Myocyte (in vitro differentiated cells): ENCODE results near the gene EIF3B. TPM values are rescaled to one million over a fixed set of nuclear protein-coding genes. Genes with fewer than 3 reads are reported as not detected.
"Not testable (repeated sequence)": the region's sequence is repeated elsewhere in the genome, so short reads cannot be mapped to it uniquely, and the experiment has no call there.

Experiments
- DNase-seq: peaks from one replicate; pipeline ENCODE4 v3.0.0-alpha.2; 2012; ENCODE audit warnings: low read depth
- polyA plus RNA-seq: library from polyadenylated mRNA; unstranded; fragments of >200 nt; gene quantifications from one replicate; pipeline ENCODE4 v1.2.1, GENCODE V29; 2012; ENCODE audit warnings: missing spikeins
- total RNA-seq: library from RNA; depleted of rRNA; stranded (reverse); fragments of >200 nt; gene quantifications from 2 replicates; pipeline ENCODE4 v1.2.3, GENCODE V29; 2014

Gene EIF3B
- 226 and 236 TPM in 2 replicates for total RNA-seq
- polyA plus RNA-seq = 168 TPM

DNA sequence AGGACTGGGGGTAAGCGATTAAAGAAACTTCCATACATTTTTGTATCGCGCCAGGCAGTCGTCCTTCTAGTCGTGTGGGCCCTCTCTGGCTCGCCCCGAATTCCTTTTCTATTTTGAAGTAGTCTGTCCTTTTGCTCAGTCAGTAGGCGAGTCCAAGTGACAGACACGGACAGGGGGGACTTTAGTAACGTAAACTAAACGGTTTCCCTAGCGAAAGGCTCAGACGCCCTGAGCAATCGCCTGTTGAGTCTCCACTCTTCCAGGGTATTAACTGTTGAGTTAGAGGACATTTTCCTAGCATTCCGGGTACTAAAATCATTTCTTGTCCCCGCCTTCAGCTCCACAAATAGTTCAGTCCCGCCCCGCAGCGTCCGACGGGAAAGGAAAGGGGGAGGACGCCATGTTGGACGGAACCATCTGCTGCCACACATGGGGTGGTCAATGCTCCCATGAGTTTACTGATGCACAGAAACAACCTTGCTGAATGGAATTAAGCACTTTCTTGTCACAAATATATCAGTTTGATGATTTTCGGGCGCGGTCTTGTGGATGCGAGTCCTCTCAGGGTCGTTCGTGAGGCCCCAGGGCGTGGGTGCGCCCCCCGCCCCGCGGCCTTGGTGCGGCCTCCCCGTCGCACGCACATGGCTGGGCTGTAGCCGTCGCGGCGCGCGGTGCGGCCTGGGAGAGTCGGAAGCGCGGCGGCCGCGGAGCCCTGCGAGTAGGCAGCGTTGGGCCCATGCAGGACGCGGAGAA lies at the start of gene EIF3B:
Gene EIF3B (plus strand): TSS at position 642 of the 753 bp plus-strand sequence. CDS start 95 bp downstream, at position 737.
- peak; percentile 98 for DNase-seq

DNA sequence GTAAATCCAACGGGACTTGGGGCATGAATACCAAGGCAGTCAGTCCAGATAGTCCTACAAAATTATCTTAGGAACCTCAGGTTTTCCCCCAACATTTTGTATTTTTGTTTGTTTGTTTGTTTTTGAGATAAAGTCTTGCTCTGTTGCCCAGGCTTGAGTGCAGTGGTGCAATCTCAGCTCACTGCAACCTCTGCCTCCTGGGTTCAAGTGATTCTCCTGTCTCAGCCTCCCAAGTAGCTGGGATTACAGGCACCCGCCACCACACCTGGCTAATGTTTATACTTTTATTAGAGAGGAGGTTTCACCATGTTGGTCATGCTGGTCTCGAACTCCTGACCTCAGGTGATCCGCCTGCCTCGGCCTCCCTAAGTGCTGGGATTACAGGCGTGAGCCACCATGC lies 49.4 kb upstream of the EIF3B start:
- DNase-seq = not testable (repeated sequence)

DNA sequence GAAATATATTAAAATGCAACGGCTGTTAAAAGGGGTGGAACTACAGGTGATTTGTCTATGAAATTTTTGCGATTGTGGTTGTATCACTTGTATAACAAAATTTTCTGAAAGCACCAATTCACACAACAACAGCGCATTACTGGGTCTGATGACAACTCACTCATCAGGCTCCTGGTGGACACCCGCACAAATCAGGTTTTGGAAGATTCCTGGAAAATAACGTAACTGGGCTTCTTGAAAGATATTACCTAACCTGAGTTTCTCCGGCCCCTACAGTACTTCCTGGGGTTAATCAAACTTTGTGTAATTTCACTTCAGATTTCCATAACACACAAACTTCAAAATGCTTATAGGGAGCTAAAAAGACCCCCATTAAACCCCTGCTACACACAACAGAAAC lies 47.9 kb upstream of the EIF3B start:
- DNase-seq = no peak

DNA sequence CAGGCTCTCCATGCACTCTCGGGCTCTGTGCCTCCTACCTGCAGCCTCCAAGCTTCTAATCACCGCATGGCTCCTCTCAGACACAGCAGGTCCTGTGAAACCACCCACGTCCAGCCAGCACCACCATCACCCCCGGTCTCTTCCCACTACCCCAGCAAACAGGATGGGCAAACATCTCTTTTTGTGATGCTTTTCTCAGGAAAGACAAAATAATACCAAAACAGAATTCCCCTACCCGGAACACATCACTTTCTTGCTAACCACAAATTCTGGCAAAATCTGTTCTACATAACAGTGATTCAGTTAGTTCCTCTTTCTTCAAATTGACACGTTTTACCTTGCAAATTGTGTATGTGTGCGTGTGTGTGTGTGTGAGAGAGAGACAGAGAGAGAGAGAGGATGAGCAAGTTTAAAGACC lies 46.9 kb upstream of the EIF3B start:
- no peak for DNase-seq

DNA sequence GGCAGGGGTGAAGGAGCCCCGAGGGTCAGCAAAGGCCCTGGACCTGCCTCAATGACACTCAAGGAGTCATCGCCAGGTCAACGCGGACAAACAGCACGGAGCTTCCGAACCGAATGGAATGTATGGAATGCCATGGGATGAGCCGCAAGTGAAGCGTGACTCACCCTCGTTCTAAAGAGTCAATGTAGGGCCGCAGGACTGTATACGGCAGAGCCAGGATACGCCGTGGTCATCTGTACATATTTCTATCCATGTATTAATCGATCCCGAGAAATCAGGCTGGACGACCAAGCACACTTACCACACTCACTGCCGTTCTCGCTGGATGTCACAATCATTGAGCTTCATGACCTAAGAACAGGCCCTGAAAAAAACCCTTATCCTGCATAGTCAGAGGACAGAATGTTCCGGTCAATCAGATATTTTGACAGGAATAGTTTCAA lies 44.7 kb upstream of the EIF3B start:
- DNase-seq = peak; percentile 18

DNA sequence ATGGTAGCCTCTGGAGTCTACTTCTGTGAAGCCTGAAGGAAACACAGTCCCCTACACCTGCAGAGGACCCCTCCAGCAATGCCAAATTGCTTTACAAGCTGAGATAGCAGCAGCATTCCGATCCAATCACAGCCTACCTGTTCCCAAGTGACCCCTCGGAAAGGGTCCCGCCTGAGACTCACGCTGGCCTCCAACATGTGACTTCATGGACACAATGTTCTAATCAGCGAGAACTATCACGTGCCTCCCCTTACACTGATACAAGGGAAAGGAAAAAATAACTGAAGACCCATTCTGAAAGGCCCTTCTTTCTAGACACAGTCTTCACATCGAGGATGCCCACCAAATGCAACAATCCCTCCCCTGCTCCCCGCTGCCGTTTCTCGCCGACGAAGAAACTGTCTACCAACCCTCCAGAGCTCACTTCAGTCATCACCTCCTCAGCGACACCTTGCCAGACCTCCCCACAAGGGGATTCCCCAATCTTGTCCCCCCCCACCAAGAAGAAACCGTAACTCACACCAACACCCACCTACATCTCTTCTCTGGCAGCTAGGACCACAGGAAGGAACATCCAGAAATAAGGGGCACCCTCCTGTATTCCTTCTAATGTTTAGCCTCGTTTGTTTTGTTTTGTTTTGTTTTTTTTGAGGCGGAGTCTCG lies 42.2 kb upstream of the EIF3B start:
- DNase-seq = no peak

DNA sequence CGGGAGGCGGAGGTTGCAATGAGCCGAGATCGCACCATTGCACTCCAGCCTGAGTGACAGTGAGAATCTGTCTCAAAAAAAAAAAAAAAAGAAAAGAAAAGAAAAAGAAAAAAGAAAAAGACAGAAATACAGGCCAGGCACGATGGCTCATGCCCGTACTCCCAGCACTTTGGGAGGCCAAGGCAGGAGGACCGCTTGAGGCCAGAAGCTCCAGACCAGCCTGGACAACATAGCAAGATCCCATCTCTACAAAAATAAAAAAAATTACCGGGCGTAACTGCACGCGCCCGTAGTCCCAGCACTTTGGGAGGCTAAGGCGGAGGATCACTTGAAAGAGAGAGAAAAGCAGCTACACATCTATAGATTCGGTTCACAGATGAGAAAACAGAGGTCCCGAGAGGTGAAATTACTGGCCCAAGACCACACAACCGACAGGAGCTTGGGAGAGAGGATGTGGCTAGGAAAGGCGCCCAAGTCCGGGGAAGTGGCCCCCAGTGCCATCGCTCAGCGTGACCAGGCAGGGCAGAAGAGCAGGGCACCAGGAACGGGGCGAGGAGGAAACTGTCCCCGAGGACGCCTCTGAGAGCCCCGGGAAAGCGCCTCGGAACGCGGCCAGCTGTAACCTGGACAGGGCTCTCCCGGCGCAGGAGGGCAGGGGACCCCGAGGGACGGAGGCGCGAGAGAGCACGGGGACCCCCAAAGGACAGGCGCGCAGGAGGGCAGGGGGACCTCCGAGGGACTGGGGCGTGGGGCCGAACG lies 41.0 kb upstream of the EIF3B start:
- DNase-seq = peak; percentile 25

DNA sequence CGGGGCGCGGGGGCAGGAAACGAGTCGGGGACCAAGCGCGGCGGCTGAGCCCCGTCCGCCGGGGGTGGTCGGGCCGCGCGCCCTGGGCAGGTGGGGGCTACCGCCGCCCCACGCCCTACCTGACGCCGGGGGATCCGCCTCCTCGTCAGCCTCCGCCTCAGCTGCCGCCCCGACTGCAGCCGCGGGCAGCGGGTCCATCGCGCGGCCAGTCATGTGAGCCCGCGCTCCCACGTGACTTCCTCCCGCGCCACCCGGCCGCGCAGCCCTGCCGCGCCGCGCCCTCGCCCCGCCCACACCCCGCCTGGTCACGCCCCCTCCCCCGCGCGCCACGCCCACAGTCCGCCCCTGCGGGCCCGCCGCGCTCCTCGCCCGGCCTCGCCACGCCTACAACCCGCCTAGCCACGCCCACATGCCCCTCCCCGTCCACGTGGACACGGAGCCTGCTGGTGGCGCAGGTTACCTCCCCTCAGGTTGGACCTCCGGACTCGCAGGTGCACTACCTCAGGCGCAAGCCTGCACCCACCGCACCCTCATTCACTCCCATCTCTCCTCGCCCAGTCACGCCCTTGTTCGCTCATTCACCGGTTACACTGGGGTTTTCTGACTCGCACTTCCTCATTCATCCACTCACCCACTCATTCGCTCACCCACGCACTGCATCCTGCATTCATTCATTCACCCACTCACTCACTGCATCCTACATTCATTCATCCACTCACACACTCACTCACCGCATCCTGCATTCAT lies 40.2 kb upstream of the EIF3B start, which contains the start of gene SNX8:
Gene SNX8 (minus strand): TSS at position 233 of the 747 bp plus-strand sequence. CDS start 20 bp downstream, at position 213.
- peak; percentile 85 for DNase-seq

DNA sequence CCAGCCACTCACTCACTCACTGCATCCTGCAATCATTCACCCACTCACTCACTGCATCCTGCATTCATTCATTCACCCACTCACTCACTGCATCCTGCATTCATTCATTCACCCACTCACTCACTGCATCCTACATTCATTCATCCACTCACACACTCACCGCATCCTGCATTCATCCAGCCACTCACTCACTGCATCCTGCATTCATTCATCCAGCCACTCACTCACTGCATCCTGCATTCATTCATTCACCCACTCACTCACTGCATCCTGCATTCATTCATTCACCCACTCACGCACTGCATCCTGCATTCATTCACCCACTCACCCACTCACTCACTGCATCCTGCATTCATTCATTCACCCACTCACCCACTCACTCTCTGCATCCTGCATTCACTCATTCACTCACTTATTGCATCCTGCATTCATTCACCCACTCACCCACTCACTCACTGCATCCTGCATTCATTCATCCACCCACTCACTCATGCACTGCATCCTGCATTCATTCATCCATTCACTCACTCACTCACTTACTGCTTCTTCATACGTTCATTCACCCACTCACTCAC lies 39.6 kb upstream of the EIF3B start:
- not testable (repeated sequence) for DNase-seq

DNA sequence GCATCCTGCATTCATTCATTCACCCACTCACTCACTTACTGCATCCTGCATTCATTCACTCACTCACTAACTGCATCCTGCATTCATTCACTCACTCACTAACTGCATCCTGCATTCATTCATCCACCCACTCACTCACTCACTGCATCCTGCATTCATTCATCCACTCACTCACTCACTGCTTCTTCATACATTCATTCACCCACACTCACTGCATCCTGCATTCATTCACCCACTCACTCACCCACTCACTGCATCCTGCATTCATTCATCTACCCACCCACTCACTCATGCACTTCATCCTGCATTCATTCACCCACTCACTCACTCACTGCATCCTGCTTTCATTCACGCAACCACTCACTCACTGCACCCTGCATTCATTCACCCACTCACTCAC lies 38.8 kb upstream of the EIF3B start:
- DNase-seq = no peak

DNA sequence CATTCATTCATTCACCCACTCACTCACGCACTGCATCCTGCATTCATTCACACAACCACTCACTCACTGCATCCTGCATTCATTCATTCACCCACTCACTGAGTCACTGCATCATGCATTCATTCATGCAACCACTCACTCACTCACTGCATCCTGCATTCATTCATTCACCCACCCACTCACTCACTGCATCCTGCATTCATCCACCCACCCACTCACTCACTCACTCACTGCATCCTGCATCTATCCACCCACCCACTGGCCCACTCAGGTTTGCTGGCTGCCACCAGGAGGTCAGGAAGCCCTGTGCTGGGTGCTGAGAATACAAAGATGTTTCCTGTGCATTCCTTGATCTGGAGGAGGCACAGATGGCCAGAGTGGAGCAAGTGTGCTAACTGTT lies 38.0 kb upstream of the EIF3B start:
- no peak for DNase-seq

DNA sequence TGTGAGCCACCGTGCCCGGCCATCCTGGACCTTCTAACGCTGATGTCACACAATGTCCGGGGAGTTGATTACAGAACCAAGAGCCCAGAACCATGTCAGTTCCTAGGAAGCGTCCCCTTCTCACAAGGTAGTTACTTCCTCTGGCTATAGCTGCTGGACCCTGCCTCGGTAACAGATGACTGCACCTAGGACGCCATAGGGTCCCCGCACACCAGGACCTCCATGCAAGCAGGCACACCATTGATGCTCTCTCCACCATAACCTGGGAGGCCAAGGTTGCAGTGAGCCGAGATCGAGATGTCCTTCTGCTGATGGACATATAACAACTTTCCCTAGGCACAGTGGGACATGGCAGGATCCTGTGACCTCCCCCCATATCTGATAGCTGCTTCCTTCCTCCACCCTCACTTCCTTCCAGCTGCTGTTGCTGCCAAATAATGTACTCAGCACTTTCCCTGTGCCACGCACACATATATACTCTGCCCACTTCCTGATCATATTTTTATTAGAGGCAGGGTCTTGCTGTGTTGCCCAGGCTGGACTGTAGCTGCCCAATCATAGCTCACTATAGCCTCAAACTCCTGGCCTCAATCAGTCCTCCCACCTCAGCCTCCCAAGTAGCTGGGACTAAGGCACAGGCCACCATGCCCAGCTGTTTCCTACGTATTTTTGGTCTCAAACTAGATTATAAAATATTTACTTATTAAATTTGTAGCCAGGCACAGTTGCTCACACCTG lies 36.9 kb upstream of the EIF3B start:
- no peak for DNase-seq

DNA sequence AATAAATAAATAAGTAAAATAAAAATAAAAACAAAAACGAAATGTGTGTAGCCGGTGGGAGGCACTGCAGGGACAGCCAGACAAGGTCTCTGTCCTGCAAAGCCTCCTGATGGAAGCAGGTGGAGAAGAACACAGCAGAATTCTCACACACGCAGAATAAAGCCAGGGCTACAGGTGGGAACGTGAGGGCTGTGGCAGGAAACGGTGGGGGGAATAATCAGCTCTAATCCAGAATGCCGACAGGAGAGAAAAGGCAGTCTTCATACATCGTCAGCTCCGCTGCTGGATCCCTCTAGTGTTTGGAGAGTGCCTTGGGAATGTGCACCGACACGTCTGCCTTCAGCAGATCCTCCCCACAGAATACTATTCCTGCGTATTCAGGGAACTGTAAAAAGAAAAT lies 33.6 kb upstream of the EIF3B start:
- no peak for DNase-seq

DNA sequence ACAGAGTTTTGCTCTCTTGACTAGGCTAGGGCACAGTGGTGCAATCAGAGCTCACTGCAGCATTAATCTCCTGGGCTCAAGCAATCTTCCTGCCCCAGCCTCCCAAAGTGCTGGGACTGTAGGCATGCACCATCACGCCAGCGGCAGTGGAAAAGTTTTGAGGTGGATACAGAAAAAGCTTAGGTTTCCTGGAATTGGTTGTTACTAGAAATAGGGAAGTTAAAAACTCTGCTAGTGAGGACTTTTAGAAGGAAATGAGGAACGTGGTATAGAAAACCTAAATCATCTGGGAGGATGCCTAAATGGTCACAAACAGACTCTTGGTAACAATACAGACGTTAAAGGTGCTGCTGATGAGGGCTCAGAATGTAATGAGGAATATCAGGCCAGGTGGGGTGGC lies 29.5 kb upstream of the EIF3B start:
- no peak for DNase-seq

DNA sequence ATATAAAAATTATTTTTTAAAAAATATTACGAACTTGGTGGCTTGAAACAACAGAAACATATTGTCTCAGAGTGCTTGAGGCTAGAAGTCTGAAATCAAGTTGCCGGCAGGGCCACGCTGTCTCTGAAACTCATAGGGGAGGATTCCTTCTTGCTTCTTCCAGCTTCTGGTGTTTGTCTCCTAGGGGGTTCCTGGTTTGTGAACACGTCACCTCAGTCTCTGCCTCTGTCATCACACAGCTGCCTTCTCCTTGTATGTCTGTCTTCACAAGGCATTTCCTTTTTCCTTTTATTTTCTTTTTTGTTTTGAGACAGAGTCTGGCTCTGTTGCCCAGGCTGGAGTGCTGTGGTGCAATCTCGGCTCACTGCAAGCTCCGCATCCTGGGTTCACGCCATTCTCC lies 27.7 kb upstream of the EIF3B start:
- DNase-seq = no peak

DNA sequence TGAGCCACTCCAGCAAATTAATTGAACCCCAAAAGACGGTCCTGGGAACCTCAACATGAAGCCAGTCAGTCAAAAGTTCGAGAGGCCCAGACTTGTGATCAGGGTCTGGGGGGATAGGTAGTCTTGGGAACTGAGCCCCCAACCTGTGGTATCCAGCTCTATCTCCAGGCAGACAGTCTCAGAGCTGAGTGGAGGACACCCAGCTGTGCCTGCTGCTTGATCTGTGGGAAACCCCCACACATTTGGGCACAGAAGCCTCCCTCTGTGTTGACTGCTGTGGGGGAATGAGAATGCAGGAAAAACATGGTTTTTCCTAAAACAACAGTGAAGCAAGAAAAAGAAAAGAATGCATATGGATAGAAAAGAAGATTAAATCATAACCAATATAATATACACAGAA lies 24.1 kb upstream of the EIF3B start:
- DNase-seq = no peak

DNA sequence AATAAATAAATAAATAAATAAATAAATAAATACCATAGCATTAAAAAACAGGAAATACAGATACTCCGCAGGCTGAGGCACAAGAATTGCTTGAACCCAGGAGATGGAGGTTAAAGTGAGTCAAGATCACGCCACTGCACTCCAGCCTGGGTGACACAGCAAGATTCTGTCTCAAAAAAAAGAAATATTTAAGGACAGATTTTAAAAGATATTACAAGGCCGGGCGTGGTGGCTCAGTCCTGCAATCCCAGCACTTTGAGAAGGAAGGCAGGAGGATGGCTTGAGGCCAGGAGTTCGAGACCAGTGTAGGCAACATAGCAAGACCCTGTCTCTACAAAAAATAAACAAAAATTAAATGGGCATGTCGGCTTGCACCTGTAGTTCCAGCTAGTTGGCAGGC lies 22.9 kb upstream of the EIF3B start:
- no peak for DNase-seq

DNA sequence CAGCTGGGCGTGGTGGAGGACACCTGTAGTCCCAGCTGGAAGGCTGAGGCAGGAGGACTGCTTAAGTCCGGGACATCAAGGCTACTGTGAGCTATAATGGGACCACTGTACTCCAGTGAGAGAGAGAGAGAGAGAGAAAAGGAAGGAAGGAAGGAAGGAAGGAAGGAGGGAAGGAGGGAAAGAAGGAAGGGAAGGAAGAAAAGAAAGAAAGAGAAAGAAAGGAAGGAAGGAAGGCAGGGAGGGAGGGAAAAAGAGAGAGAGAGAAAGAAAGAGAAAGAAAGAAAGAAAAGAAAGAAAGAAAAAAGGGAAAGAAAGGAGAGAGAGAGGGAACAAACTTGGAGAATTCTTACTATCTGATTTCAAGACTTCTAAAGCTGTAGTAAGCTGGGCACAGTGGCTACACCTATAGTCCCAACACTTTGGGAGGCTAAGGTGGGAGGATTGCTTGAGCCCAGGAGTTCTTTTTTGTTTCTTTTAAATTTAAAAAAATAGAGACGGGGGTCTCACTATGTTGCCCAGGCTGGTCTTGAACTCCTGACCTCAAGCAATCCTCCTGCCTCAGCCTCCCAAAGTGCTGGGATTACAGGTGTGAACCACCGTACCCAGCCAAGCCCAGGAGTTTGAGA lies 21.9 kb upstream of the EIF3B start:
- DNase-seq = not testable (repeated sequence)

DNA sequence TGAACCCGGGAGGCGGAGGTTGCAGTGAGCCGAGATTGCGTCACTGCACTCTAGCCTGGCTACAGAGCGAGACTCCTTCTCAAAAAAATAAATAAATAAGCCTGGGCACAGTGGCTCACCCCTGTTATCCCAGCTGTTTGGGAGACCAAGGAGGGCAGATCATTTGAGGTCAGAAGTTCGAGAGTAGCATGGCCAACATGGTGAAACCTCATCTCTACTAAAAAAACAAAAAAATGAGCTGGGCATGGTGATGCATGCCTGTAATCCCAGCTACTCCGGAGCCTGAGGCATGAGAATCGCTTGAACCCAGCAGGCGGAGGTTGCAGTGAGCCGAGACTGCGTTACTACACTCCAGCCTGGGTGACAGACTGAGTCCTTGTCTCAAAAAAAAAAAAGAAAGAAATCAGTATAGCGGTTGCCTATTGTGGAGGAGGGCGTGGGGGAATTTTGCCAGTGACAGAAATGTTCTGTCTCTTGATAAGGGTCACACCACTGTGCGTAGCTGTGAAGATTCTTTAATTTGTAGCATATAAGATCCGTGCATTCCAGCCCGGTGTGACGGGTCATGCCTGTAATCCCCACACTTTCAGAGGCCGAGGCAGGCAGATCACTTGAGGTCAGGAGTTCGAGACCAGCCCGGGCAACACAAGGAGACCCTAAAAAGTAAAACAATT lies 17.9 kb upstream of the EIF3B start:
- DNase-seq = peak; percentile 6
